Subcutaneous abdominal adipose tissue (tissue), 5 donors: ENCODE results near the gene LCNL1.

Source experiments
- H3K27ac ChIP-seq: one replicate; pipeline ENCODE4 v1.7.0; 2013; ENCODE audit warnings: low read depth, mild to moderate bottlenecking, inconsistent platforms, low read length, moderate library complexity
- H3K27me3 ChIP-seq, 5 donors: one replicate each; pipeline ENCODE4 v1.7.0; 2013; ENCODE audit warnings: low read length in 5 of 5, inconsistent platforms in 1 of 5; ENCODE audit not compliant: control insufficient read depth in 5 of 5, insufficient read depth in 4 of 5
- H3K36me3 ChIP-seq, 5 donors: one replicate each; pipeline ENCODE4 v1.7.0; 2013; ENCODE audit warnings: low read length in 5 of 5; ENCODE audit not compliant: control insufficient read depth in 5 of 5, insufficient read depth in 5 of 5
- H3K4me1 ChIP-seq, 5 donors: one replicate each; pipeline ENCODE4 v1.7.0; 2013; ENCODE audit warnings: low read length in 5 of 5, mild to moderate bottlenecking in 3 of 5, moderate library complexity in 1 of 5; ENCODE audit not compliant: control insufficient read depth in 5 of 5, insufficient read depth in 5 of 5
- H3K4me3 ChIP-seq, 5 donors: one replicate each; pipeline ENCODE4 v1.7.0; 2013; ENCODE audit warnings: low read length in 5 of 5, low read depth in 1 of 5
- H3K9ac ChIP-seq, 5 donors: one replicate each; pipeline ENCODE4 v1.7.0; 2013; ENCODE audit warnings: low read length in 5 of 5, mild to moderate bottlenecking in 4 of 5, moderate library complexity in 3 of 5
- H3K9me3 ChIP-seq, 5 donors: one replicate each; pipeline ENCODE4 v1.7.0; 2013; ENCODE audit warnings: low read length in 5 of 5; ENCODE audit not compliant: control insufficient read depth in 5 of 5
- donor health status: healthy.
- donor health status: healthy.
- donor health status: healthy.
- donor health status: healthy.
- donor health status: healthy.

The LCNL1 gene

GRCh38 chr9:136953771-136954269, 29.0 kb upstream of the LCNL1 start:
- Histone ChIP-seq H3K4me1 (peaks cover 0 to 17% (median 11%) of the 10 kb centered on the region in 5 donors), H3K9me3 (peaks cover 0 to 4% (median 0%) of the 10 kb centered on the region in 5 donors), H3K27ac (no peak overlapping the region), H3K4me3 (no peak overlapping the region), H3K9ac (no peak overlapping the region), H3K36me3 (no peaks in the 10 kb centered on the region), H3K27me3 (peaks cover 0 to 4% (median 0%) of the 10 kb centered on the region in 5 donors)

- Histone ChIP-seq H3K4me3 (no peak overlapping the region), H3K9ac (no peak overlapping the region), H3K27ac (no peak overlapping the region), H3K27me3 (peaks cover 0 to 4% (median 0%) of the 10 kb centered on the region in 5 donors), H3K9me3 (peaks cover 0 to 4% (median 0%) of the 10 kb centered on the region in 5 donors), H3K4me1 (peaks cover 0 to 13% (median 10%) of the 10 kb centered on the region in 5 donors), H3K36me3 (no peaks in the 10 kb centered on the region)
These were observed 28.3 kb upstream of the LCNL1 start for GRCh38 chr9:136954270-136955083.

GRCh38 chr9:136955202-136955942, 27.4 kb upstream of the LCNL1 start:
- Histone ChIP-seq H3K27me3 (peaks cover 0 to 4% (median 0%) of the 10 kb centered on the region in 5 donors), H3K9me3 (peaks cover 0 to 4% (median 0%) of the 10 kb centered on the region in 5 donors), H3K4me3 (no peak overlapping the region), H3K27ac (no peak overlapping the region), H3K4me1 (peaks cover 0 to 4% (median 3%) of the 10 kb centered on the region in 5 donors), H3K9ac (no peak overlapping the region), H3K36me3 (no peaks in the 10 kb centered on the region)

GRCh38 chr9:136955943-136956335, 26.9 kb upstream of the LCNL1 start:
- H3K27ac ChIP-seq = no peak overlapping the region
- H3K36me3 ChIP-seq = no peaks in the 10 kb centered on the region
- H3K9me3 ChIP-seq = peaks cover 0 to 4% (median 0%) of the 10 kb centered on the region in 5 donors
- peaks cover 0 to 2% (median 1%) of the 10 kb centered on the region in 5 donors for H3K4me1 ChIP-seq
- no peak overlapping the region for H3K4me3 ChIP-seq
- no peak overlapping the region for H3K9ac ChIP-seq
- peaks cover 0 to 4% (median 0%) of the 10 kb centered on the region in 5 donors for H3K27me3 ChIP-seq

- peaks cover 0 to 4% (median 0%) of the 10 kb centered on the region in 5 donors for H3K27me3 ChIP-seq
- no peak overlapping the region for H3K4me3 ChIP-seq
- H3K9me3 ChIP-seq = peaks cover 0 to 4% (median 0%) of the 10 kb centered on the region in 5 donors
- H3K9ac ChIP-seq = no peak overlapping the region
- H3K4me1 ChIP-seq = peaks cover 2 to 9% (median 7%) of the 10 kb centered on the region in 5 donors
- H3K36me3 ChIP-seq = no peaks in the 10 kb centered on the region
- no peak overlapping the region for H3K27ac ChIP-seq
These were observed 26.2 kb upstream of the LCNL1 start for GRCh38 chr9:136956604-136957003.

- Histone ChIP-seq H3K27me3 (peaks cover 0 to 4% (median 0%) of the 10 kb centered on the region in 5 donors), H3K9ac (no peak overlapping the region), H3K4me1 (peaks cover 2 to 14% (median 9%) of the 10 kb centered on the region in 5 donors), H3K4me3 (no peak overlapping the region), H3K36me3 (no peaks in the 10 kb centered on the region), H3K9me3 (peaks cover 0 to 4% (median 0%) of the 10 kb centered on the region in 5 donors), H3K27ac (no peak overlapping the region)
These were observed 25.3 kb upstream of the LCNL1 start for GRCh38 chr9:136957461-136957860.

GRCh38 chr9:136957901-136958300, 24.9 kb upstream of the LCNL1 start:
- H3K9ac ChIP-seq = no peak overlapping the region
- H3K27ac ChIP-seq = no peak overlapping the region
- H3K4me3 ChIP-seq = no peak overlapping the region
- peaks cover 0 to 4% (median 0%) of the 10 kb centered on the region in 5 donors for H3K27me3 ChIP-seq
- peaks cover 0 to 4% (median 0%) of the 10 kb centered on the region in 5 donors for H3K9me3 ChIP-seq
- peaks cover 2 to 15% (median 9%) of the 10 kb centered on the region in 5 donors for H3K4me1 ChIP-seq
- no peaks in the 10 kb centered on the region for H3K36me3 ChIP-seq

- H3K4me3 ChIP-seq = no peak overlapping the region
- H3K9me3 ChIP-seq = peaks cover 0 to 4% (median 0%) of the 10 kb centered on the region in 5 donors
- H3K4me1 ChIP-seq = peaks cover 2 to 19% (median 9%) of the 10 kb centered on the region in 5 donors
- no peak overlapping the region for H3K9ac ChIP-seq
- peaks cover 0 to 4% (median 0%) of the 10 kb centered on the region in 5 donors for H3K27me3 ChIP-seq
- H3K27ac ChIP-seq = no peak overlapping the region
- no peaks in the 10 kb centered on the region for H3K36me3 ChIP-seq
These were observed 24.3 kb upstream of the LCNL1 start for GRCh38 chr9:136958473-136958872.

- Histone ChIP-seq H3K9ac (no peak overlapping the region), H3K4me1 (peaks cover 2 to 19% (median 9%) of the 10 kb centered on the region in 5 donors), H3K4me3 (no peak overlapping the region), H3K9me3 (peaks cover 0 to 4% (median 0%) of the 10 kb centered on the region in 5 donors), H3K27ac (no peak overlapping the region), H3K27me3 (peaks cover 0 to 4% (median 0%) of the 10 kb centered on the region in 5 donors), H3K36me3 (no peaks in the 10 kb centered on the region)
These were observed 23.6 kb upstream of the LCNL1 start for GRCh38 chr9:136958898-136959850.
